Measurements from ENCODE around the gene EGFL7. TPM values are rescaled to one million over a fixed set of nuclear protein-coding genes. Genes with fewer than 3 reads are reported as not detected.
A peak's percentile ranks its signal among the peaks of the same experiment; 100 is the strongest.

Gene EGFL7
- polyA plus RNA-seq, 1 experiment: 3.9 TPM

DNA sequence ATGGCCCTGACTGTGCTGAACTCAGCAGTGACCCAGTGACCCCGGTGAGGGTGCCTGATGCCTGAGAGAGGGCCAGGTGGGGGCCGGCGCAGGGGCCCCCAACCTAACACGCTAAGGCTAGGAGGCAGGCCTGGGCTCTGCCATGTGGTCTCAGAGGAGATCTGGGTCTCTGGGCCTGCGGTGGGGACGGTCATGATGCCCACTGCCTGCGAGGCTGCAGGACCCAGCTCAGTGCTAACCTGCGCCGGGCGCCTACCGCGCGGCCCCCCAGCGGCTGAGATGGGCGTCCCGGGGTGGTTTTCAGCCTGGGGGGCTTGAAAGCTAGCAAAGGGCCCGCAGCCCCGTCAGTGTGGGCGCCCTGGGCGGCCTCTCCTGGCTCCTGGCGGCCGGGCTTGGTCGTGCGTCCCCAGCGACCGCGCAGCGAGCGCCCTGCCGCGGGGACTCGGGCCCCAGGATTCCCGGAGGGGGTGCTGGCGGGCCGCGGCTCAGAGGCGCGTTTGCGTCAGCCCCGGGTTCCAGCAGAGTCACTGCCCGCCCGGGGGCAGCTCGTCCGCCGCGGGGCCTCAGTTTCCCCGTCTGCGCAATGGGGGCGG is 2.5 kb downstream of the EGFL7 start:
- Histone ChIP-seq H3K4me3 (ENCODE audit: low read depth, low read length) (peak overlapping the region; percentile 47), H3K27me3 (ENCODE audit: control insufficient read depth, insufficient read depth, low read length) (peaks cover 28% of the 10 kb centered on the region), H3K27ac (ENCODE audit: low read depth, low read length) (no peak overlapping the region), H3K9me3 (ENCODE audit: control insufficient read depth, insufficient read depth, low read length) (no peaks in the 10 kb centered on the region; the same call in 1 of the 2 replicates)
- DNase-seq (ENCODE audit: low read depth, low spot score): no peak
- TF ChIP-seq, protein P1, sequence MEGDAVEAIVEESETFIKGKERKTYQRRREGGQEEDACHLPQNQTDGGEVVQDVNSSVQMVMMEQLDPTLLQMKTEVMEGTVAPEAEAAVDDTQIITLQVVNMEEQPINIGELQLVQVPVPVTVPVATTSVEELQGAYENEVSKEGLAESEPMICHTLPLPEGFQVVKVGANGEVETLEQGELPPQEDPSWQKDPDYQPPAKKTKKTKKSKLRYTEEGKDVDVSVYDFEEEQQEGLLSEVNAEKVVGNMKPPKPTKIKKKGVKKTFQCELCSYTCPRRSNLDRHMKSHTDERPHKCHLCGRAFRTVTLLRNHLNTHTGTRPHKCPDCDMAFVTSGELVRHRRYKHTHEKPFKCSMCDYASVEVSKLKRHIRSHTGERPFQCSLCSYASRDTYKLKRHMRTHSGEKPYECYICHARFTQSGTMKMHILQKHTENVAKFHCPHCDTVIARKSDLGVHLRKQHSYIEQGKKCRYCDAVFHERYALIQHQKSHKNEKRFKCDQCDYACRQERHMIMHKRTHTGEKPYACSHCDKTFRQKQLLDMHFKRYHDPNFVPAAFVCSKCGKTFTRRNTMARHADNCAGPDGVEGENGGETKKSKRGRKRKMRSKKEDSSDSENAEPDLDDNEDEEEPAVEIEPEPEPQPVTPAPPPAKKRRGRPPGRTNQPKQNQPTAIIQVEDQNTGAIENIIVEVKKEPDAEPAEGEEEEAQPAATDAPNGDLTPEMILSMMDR (IDR thresholded peaks at IDR 0.05; ENCODE audit: low read depth, low read length): peak; percentile 19; the same call in 1 of the 2 replicates
- POLR2A ChIA-PET: no interaction called here
- CTCF ChIA-PET: no interaction called here

DNA sequence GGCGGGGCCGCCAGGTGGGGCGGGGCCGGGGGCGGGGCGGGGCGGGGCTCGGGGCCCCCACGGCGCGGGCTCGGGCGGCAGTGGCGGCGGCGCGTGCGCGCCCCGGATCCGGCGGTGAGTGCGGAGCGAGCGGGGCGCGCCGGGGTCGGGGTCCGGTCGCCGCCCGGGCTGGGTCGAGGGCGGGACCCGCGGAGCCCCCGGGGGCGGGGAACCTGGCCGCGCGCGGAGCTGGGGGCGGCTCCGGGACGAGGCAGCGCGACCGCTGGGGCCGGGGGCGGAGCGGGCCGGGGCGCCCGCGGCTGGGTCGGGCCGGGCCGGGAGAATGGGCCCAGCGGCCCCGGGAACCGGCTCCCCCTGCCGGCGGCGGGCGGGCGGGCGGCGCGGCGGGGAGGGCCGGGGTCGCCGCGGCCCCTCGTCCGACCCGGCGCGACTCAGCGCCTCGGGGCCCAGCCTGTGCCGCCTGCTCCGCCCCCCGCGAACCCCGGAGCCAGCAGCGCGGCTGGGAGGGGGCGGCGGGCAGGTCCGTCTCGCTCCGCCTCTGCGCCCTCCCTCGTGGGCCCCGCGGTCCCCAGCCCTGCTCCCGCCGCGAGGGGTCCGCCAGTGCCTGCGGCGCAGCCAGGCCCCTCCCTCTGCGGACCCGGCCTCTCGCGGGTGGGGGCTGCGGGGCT is 3.1 kb downstream of the EGFL7 start:
- no peak for DNase-seq (ENCODE audit: low read depth, low spot score)
- no peaks in the 10 kb centered on the region; the same call in 1 of the 2 replicates for H3K9me3 ChIP-seq (ENCODE audit: control insufficient read depth, insufficient read depth, low read length)
- CTCF ChIA-PET: no interaction called here
- peak overlapping the region; percentile 47; the same call in 1 of the 2 replicates for H3K4me3 ChIP-seq (ENCODE audit: low read depth, low read length)
- H3K27ac ChIP-seq (ENCODE audit: low read depth, low read length): no peak overlapping the region
- POLR2A ChIA-PET: no interaction called here
- peaks cover 28% of the 10 kb centered on the region for H3K27me3 ChIP-seq (ENCODE audit: control insufficient read depth, insufficient read depth, low read length)
- TF ChIP-seq, protein P1 (IDR thresholded peaks at IDR 0.05; ENCODE audit: low read depth, low read length): no peak

DNA sequence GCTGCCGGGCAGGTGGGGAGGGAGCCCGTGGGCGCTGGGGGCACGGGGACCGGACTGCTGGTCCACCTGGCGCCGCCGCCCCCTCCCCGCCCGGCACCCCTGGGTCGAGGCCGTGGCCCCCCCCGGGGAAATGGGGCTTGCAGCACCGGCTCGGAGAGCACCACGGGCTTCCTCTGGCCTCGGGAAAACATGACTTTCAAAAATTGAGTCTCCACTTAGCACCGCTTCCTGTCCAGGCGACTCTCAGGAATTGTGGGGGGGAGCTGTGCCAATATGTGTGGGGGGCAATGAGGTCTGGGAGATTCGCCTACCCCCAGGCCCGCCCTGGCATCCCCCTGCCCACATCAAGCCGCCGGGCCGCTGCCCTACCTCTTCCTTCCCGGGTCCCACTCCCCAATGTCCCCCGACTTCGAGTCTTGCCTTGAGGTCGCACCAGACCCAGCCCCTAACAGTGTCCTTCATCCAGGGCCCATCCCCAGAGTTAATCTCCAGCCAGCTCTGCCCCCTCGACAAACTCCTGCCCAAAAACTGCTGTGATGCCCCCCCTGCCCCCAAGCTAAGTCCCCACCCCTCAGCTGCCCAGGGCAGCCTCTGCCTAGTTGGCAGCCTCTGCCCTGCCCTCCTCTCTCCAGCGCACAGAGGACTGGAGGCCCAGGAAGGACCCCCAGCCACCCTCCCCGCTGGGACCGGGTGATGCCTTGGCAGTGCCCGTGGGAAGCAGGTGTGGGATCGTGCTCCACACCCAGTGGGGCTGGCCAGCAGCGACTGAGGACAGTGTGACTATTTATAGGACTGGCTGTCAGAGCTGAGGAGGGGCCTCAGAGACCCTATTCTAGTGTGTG is 3.9 kb downstream of the EGFL7 start:
- Histone ChIP-seq H3K27me3 (ENCODE audit: control insufficient read depth, insufficient read depth, low read length) (peaks cover 28% of the 10 kb centered on the region), H3K4me3 (ENCODE audit: low read depth, low read length) (peak overlapping the region; percentile 35; the same call in 1 of the 2 replicates), H3K27ac (ENCODE audit: low read depth, low read length) (no peak overlapping the region), H3K9me3 (ENCODE audit: control insufficient read depth, insufficient read depth, low read length) (no peaks in the 10 kb centered on the region; the same call in 1 of the 2 replicates)
- CTCF ChIA-PET: no interaction called here
- DNase-seq (ENCODE audit: low read depth, low spot score): no peak
- POLR2A ChIA-PET: no interaction called here
- TF ChIP-seq, protein P1 (IDR thresholded peaks at IDR 0.05; ENCODE audit: low read depth, low read length): no peak

DNA sequence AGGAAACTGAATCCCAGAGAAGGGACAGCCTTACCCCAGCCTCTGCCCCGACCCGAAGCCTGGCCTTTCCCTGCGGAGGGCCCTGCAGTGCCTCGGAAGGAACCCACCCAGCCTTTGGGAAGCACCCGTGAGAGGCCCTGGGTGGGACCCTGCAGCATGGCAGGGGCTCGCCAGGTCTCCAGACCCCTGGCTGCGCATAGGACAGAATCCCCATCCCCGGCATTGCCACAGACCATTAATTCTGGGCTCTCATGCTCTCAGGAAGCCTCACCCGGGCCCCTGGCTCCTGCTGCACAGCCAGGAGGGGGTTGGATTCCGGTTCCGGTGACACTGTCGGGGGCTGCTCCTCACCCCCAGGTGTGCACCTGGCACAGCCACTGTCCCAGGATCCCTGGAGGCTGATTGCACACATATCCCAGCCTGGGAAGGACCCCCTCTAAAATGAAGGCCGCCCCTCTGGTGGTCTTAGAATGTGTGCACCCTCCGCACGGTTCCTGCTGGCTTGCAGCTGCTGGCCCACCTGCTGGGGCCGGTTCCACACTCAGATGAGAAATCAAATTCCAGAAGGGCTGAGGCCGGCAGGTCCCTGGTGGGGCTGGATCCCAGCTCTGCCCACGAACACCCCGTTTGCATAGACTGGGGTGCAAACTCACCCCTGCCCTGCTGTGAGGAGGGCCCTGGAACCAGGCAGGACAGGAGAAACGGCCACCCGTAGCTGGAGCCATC is 4.7 kb downstream of the EGFL7 start:
- no peak for DNase-seq (ENCODE audit: low read depth, low spot score)
- CTCF ChIA-PET: no interaction called here
- Histone ChIP-seq H3K9me3 (ENCODE audit: control insufficient read depth, insufficient read depth, low read length) (no peaks in the 10 kb centered on the region; the same call in 1 of the 2 replicates), H3K4me3 (ENCODE audit: low read depth, low read length) (no peak overlapping the region), H3K27ac (ENCODE audit: low read depth, low read length) (no peak overlapping the region), H3K27me3 (ENCODE audit: control insufficient read depth, insufficient read depth, low read length) (peaks cover 25% of the 10 kb centered on the region)
- TF ChIP-seq, protein P1 (IDR thresholded peaks at IDR 0.05; ENCODE audit: low read depth, low read length): no peak
- POLR2A ChIA-PET: no interaction called here
